HG03045 (cell line): ENCODE results near the gene OR1L8.
"Not testable (repeated sequence)": the region's sequence is repeated elsewhere in the genome, so short reads cannot be mapped to it uniquely, and the experiment has no call there.

Experiments used
- ATAC-seq: cut with Tn5 transposase; IDR thresholded peaks from one replicate; pipeline ENCODE4 v1.9.1; 2021; ENCODE audit warnings: mild to moderate bottlenecking, moderate library complexity; ENCODE audit not compliant: unreplicated experiment

OR1L8 gene, protein sequence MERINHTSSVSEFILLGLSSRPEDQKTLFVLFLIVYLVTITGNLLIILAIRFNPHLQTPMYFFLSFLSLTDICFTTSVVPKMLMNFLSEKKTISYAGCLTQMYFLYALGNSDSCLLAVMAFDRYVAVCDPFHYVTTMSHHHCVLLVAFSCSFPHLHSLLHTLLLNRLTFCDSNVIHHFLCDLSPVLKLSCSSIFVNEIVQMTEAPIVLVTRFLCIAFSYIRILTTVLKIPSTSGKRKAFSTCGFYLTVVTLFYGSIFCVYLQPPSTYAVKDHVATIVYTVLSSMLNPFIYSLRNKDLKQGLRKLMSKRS

DNA sequence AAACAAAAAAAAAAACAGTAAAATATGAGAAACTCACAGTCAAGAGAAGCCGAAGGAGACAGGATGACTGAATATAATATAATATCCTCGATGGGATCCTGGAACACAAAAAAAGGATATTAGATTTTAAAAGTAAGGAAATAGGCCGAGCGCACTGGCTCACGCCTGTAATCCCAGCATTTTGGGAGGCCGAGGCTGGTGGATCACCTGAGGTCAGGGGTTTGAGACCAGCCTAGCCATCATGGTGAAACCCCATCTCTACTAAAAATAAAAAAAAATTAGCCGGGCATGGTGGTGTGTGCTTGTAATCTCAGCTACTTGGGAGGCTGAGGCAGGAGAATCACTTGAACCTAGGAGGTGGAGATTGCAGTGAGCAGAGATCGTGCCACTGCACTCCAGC is at the start of gene OR1L8:
Gene OR1L8, minus strand, starts transcription at position 101 of the 400 bp plus-strand sequence. CDS start 14,907 bp downstream, outside the sequence.
- ATAC-seq: not testable (repeated sequence)

DNA sequence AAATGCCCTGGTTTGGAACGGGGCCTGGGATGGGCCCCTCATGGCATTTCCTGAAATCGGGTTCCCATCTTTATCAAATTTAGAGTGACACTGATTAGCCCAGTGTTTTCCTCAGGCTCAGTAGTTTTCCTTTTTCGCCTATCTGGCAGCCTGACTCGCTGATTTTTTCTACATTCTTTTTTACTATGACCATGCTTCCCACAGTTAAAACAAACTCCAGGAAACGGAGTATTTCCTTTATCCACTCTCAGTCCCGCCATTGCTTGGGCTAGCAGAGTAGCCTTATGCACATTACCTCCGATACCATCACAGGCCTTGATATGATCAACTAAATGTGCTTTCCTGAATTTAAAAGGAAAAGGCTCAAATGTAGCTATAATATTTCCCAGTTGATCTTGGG is 36.8 kb upstream of the OR1L8 start:
- no peak for ATAC-seq

DNA sequence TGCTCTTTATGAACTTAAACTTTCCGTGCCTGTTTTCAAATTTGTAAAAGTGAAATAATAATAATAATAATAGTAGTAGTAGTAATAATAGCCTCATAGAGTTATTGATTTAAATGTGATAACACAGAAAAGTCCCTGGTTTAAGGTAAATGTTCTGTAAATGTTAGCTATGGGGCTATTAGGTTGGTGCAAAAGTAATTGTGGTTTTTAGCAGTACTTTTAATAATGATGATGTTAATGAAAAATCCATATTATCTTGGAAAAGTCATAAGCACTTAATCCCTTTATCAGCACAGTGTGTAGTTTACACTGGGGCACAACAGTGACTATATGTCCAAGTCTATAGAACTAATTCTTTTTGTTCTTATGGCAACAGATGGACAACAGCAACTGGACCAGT is 31.2 kb upstream of the OR1L8 start, which contains the start of gene OR1Q1:
Gene OR1Q1, plus strand, starts transcription at position 377 of the 400 bp plus-strand sequence. Its CDS starts 0 bp downstream, at position 377.
- ATAC-seq: no peak

DNA sequence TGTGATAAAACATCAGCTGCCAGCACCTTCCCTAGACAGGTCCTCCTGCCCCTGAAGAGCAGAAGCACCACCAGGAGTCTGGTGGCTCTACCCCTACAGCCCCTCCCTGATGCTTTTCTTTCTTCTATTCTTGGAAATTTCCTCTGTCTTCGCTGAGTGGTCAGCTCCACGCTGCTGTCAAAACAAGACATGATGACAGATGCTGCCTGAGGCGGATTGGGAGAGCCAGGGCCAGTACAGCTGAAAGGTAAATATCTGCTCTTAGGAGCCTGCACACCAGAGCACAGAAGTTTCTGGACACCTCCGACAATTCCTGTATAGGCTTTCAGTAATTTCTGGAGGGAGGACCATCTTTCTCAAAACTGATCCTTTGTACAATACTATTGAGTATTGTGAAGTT is 26.6 kb upstream of the OR1L8 start:
- no peak for ATAC-seq

DNA sequence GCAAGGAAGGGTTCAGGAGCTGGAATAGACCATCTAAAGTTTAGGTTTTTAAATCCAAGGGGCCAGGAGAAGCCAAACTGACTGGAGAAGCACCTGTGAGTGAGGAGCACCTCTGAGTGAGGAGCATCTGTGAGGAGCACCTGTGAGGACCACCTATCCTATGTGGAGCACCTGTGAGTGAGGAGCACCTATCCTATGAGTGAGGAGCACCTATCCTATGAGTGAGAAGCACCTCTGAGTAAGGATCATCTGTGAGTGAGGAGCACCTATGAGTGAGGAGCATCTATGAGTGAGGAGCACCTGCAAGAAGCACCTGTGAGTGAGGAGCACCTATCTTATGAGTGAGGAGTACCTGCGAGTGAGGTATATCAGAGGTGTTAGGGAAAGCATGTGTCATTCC is 23.4 kb upstream of the OR1L8 start:
- no peak for ATAC-seq

DNA sequence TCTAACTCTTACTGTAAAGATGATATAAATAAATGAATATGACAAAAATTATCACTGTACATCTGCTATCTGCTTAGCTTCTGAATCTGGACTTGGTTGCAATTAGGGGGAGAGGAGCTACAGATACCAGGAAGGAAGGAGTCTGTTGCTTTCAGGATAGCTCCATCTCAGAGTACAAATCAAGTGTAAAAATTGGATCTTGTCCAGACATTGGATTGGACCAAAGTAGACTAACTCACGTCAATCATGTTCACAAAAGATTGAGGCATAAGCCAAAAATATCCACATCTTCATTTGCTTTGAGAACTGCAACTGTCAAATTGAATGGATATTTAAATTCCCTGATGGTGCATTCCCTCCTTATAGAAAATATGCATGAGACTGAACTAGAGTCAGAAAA is 22.5 kb upstream of the OR1L8 start:
- ATAC-seq: no peak

DNA sequence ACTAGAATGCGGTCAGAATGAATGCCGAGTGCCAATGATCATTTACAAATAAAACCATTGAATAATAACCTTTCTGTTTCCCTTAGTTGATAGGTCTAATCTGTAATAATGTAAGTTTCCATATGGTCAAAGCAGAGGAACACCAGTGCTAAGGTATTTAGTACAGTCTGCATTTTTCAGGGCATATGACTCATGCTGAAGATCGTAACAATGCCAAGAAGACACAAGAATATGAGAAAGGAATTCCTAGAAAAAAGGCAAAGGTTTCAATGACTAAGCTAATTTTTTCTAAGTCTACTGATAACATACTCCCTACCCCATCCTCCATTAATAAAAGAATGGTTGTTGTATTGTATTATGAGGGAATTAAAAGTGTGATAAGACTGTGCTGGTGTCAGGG is 2.8 kb downstream of the OR1L8 start:
- ATAC-seq: no peak

DNA sequence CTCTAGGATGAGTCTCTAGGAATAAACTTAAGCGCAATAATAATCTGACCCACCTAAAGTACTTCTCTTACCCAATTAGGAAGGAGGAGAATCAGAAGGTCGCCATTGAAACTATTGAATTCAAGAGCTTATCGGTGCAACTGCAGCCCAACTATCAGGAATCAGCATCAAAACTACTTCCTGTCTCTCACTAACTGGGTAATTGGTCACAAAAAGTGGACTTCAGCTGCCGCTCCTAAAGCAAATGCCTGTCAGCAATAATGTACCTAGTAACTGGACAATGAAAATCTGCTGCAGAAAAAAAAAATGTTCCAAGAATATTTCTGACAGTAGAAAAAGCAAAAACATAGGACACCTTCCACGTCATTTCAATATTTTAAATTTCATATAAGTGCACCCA is 3.3 kb downstream of the OR1L8 start:
- no peak for ATAC-seq

DNA sequence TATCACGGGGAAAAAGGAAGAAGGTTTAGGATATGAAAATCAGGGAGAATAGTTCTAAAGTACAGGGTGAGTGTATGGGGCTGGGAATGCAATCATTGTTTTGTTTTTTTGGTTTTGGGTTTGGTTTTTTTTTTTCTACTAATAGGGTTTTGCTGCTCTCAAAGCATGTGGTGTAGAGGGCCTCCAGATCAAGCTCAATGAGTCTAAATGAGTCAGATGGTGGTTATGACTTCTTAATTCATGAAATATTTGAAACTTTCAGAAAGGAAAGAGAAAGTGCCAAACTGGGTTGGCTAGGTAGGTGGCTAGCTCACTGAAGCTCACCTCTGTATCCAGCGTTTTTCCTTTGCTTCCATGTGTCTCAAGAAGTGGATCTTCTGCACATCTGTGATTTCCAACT is 10.7 kb downstream of the OR1L8 start:
- no peak for ATAC-seq

DNA sequence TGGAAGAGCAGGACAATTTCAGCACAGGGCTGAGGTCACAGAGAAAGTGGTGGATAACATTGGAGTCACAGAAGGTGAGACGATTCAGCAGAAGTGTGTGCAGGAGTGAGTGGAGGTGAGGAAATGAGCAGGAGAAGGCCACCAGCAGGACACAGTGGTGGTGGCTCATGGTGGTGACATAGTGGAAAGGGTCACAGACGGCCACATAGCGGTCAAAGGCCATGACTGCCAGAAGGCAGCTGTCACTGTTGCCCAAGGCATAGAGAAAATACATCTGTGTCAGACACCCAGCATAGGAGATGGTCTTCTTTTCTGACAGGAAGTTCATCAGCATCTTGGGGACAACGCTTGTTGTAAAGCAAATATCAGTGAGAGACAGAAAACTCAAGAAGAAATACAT is 15.3 kb downstream of the OR1L8 start:
- no peak for ATAC-seq

DNA sequence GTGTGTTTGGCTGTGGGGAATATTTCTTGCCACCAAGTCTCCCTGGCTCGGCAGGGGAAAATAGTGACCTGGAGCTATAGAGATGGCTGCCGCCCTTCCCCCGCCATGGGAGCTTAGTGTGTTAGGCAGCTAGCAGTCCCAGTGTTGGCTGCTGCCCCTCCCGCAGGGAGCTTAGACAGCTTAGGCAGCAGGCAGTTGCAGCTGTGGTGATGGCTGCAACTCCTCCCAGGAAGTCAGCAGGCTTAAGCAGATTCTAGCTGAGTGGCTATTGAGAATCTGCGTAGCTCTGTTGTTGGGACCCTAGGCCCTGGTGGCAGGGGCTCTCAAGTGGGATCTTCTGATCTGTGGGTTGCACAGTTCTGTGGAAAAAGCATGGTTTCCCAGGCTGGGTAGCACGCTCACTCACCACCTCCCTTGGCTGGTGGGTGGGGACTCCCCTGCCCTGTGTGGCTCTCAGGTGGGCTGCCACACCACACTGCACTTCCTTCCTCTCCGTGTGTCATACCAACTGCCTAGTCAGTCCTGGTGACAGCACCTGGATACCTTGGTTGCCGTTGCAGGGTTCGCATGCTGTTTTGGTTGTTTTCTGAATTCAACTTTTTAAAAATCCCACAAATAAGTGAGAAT is 20.9 kb downstream of the OR1L8 start:
- no peak for ATAC-seq

DNA sequence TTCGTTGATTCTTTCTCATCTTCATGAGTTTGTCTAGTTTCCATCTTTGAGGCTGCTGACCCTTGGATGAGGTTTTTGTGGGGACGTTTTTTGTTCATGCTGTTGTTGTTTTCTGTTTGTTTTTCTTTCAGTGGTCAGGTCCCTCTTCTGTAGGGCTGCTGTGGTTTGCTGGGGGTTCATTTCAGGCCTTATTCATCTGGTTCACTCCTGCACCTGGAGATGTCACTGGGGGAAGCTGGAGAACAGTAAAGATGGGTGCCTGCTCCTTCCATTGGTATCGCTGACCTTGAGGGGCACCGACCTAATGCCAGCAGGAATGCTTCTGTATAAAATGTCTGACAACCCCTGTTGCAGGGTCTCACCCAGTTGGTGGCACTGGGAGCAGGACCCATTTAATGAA is 21.7 kb downstream of the OR1L8 start:
- no peak for ATAC-seq

DNA sequence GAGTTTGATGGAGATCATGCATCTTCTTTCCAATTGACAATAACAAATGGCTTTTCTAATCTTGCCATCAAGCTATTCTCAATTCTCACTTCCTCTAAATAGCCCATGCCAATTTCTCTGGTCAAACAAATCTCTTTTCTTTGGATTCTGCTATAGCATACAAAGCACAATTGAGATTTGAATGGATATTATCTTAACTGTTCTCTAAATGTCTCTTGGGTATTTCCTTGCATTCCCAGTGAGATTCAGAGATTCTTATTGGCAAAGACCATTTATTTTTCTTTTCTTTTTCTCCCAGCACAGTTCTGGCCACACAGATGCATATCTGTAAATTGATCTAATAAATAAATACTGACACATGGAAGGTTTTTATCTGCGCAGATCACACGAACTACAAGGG is 30.4 kb downstream of the OR1L8 start, which contains the start of gene OR1N2:
Gene OR1N2, plus strand, starts transcription at position 301 of the 400 bp plus-strand sequence. CDS start 100 bp downstream, outside the sequence.
- no peak for ATAC-seq

DNA sequence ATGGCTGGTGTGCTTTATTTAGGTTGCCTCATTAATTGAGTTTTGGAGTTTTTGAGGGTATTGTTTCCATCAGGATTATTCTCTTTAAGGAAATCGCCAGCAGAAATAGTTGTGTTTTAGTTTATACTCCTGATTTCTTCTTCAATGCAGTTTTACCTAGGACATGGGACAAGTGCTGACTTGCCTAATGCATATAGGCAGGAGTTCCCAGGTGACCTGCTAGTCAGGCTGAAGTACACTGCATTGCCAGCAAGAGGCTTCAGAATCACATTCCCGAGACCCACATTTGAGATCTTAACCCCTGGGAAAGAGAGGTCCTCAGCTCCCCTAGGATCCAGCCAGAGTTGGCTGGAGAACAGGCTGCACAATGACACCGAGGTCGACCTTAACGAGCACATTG is 31.8 kb downstream of the OR1L8 start:
- no peak for ATAC-seq

DNA sequence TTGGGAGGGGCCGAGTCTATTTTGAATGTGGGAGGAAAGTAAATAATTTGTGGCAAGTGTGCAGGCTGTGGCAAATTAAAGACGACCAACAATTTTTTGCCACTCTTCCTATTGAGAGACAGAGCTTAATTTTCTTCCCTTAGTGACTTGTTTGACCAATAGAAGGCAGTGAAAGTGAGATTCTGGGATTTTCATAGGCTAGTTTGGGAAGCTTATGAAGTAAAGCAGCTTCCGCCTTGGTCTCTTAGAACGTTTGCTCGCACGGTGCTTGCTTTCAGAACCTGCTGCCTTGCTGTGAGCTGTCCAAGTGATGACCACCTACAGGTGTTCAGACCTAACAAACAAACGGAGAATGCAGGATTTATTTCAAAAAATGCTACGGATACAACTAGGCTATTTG is 37.0 kb downstream of the OR1L8 start:
- no peak for ATAC-seq

DNA sequence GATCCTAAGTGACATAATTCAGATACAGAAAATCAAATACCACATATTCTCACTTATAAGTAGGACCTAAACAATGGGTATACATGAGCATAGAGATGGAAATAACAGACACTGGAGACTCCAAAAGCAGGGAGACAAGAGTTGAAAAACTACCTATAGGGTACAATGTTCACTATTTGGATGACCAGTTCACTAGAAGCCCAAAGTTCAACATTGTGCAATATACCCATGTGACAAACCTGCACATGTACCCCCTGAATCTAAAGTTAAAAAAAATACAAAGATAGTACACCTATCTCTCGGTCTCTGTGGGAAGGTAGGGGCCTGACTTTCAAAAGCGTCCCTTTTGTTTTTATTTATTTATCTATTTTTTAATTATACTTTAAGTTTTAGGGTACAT is 44.4 kb downstream of the OR1L8 start:
- ATAC-seq: no peak

DNA sequence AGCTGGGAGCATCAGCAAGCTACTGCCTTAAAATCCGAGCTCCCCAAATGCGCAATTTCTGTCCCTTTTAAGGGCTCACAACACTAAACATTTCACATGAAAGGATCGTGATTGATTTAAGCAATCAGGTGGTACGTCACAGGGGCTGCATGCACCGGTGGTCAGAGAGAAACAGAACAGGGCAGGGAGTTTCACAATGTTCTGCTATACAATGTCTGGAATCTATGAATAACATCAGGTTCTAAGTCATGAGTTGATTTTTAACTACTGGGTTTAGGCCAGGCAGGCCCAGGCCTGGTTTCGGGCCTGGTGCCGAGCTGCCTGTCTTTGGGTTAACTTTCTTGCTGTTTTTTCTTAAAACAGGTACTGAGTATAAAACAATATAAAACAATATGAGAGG is 46.1 kb downstream of the OR1L8 start:
- ATAC-seq: not testable (repeated sequence)

DNA sequence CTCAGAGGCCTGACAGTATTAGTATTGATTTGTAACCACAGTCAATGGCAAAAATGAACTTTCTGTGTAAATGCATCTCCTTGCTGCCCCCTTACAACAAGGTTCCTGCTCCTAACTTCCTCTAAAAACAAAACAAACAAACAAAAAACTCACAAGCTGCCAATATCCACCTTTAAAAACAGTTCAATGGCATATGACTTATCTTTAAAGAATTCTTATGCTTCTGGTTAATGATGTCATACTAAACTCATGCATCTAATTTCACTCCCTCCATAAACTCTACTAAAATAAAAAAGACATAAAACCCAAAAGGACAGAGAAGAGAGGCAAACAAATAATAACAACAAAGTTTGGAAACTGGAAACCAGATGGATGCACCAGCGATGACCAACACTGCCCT is 47.0 kb downstream of the OR1L8 start:
- ATAC-seq: no peak

DNA sequence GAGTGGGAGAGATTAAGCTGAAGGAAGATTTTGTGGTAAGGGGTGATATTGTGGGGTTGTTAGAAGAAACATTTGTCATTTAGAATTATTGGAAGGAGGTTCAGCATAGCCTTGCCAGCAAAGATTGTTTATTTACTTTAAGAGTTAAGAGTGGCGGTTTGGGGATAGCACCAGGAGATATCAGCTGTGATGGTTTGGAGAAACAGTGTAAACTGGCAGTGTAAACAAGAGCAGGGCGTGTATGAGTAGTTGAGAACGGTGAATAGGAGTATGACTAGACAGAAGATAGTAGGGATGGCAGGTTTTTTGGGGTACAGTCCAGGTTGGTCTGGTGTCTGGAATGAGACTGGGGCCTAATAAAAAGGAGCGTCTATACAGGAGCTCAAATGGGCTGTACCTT is 52.0 kb downstream of the OR1L8 start:
- ATAC-seq: not testable (repeated sequence)

DNA sequence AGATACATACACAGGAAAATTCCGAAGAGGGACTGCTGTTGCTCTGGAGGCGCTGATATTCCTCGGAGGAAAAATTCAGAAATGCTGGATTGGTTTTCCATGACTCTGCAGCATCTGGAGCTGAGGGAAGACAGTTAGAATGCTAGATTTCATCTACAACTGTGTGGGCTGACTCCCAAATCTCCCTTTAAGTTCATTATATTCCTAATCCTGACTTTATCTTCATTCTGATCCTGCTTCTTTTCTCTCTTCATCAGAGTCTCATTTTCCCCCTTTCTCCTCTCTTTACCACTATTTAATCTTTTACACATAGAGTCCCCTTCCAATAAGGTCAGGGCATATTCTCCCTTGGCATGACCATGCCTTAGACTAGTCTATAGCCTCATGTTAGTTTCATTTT is 56.0 kb downstream of the OR1L8 start, which contains the start of gene OR1N1:
Gene OR1N1, minus strand, starts transcription at position 101 of the 400 bp plus-strand sequence. Its CDS starts 0 bp downstream, at position 101.
- ATAC-seq: no peak

DNA sequence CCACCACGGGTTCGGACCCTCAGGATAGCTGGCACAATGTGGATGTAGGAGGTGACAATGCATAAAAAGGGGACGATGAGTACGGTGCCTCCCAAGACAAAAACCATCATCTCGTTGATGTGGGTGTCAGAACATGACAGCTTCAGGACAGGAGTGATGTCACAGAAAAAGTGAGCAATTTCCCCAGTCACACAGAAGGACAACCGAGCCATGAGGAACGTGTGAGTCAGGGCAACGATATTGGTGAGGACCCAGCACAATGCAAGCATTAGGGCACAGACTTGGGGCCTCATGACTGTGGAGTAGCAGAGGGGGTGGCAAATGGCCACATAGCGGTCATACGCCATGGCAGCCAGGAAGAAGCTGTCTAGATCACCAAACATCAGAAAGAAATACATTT is 56.6 kb downstream of the OR1L8 start:
- no peak for ATAC-seq

DNA sequence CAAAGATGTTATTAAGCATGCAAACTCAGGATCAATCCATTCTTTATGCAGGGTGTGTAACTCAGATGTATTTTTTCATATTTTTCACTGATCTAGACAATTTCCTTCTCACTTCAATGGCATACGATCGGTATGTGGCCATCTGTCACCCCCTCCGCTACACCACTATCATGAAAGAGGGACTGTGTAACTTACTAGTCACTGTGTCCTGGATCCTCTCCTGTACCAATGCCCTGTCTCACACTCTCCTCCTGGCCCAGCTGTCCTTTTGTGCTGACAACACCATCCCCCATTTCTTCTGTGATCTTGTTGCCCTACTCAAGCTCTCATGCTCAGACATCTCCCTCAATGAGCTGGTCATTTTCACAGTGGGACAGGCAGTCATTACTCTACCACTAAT is 63.8 kb downstream of the OR1L8 start:
- ATAC-seq: no peak
